Activated T-helper 1 cell treated with anti-CD3 and anti-CD28 coated beads, Interleukin-2, amount 50 U/mL, for 16 hours (primary cell): ENCODE data around the gene ADARB2.
"Not testable (repeated sequence)": the region's sequence is repeated elsewhere in the genome, so short reads cannot be mapped to it uniquely, and the experiment has no call there.

ENCODE experiments used
- DNase-seq, 2 donors: peaks; one replicate each; pipeline ENCODE4 v3.0.0-alpha.2; 2020; ENCODE audit warnings: low read depth in 1 of 2, low spot score in 1 of 2

The ADARB2 gene

GRCh38 chr10:1362589-1363445 is 374.5 kb downstream of the ADARB2 start:
- DNase-seq = no peak

- no peak for DNase-seq
Observed at GRCh38 chr10:1361411-1362105, 375.8 kb downstream of the ADARB2 start.

- no peak for DNase-seq
Observed at GRCh38 chr10:1360558-1361164, 376.7 kb downstream of the ADARB2 start.

- DNase-seq = no peak
Observed at GRCh38 chr10:1360011-1360557, 377.2 kb downstream of the ADARB2 start.

GRCh38 chr10:1359626-1359955 is 377.7 kb downstream of the ADARB2 start:
- no peak for DNase-seq

GRCh38 chr10:1358860-1359625 is 378.3 kb downstream of the ADARB2 start:
- no peak for DNase-seq

- no peak for DNase-seq
Observed at GRCh38 chr10:1358147-1358546, 379.2 kb downstream of the ADARB2 start.

GRCh38 chr10:1356349-1356748 is 381.0 kb downstream of the ADARB2 start:
- no peak for DNase-seq

- no peak for DNase-seq
Observed at GRCh38 chr10:1354809-1355710, 382.3 kb downstream of the ADARB2 start.

GRCh38 chr10:1352296-1352695 is 385.0 kb downstream of the ADARB2 start:
- not testable (repeated sequence) for DNase-seq

- DNase-seq = no peak
Observed at GRCh38 chr10:1348773-1349050, 388.6 kb downstream of the ADARB2 start.

- DNase-seq = no peak
Observed at GRCh38 chr10:1347962-1348772, 389.2 kb downstream of the ADARB2 start.

- DNase-seq = no peak
Observed at GRCh38 chr10:1347525-1347924, 389.8 kb downstream of the ADARB2 start.

GRCh38 chr10:1346201-1346600 is 391.1 kb downstream of the ADARB2 start:
- DNase-seq = no peak

- DNase-seq = no peak
Observed at GRCh38 chr10:1345368-1345767, 392.0 kb downstream of the ADARB2 start.

GRCh38 chr10:1344846-1345245 is 392.5 kb downstream of the ADARB2 start:
- no peak for DNase-seq

GRCh38 chr10:1344408-1344807 is 392.9 kb downstream of the ADARB2 start:
- no peak for DNase-seq

GRCh38 chr10:1343176-1343575 is 394.1 kb downstream of the ADARB2 start:
- no peak for DNase-seq

GRCh38 chr10:1341052-1341451 is 396.3 kb downstream of the ADARB2 start:
- DNase-seq = not testable (repeated sequence)

GRCh38 chr10:1339396-1339795 is 397.9 kb downstream of the ADARB2 start:
- no peak for DNase-seq
